Spleen (tissue), 11 donors: ENCODE data around the gene BNC2. TPM values are rescaled to one million over a fixed set of nuclear protein-coding genes. Genes with fewer than 3 reads are reported as not detected.

Source experiments
- DNase-seq: peaks from one replicate; pipeline ENCODE4 v3.0.0-alpha.2; 2020
- H3K27ac ChIP-seq, 8 donors: fragments of 200-600 bp; sonication (generic) in 7 of 8; 1 replicate in 4 of 8; 2 replicates in 4 of 8; pipeline versions ENCODE4 v1.5.0 to v1.8.0; 2016 to 2021; ENCODE audit warnings: inconsistent platforms in 4 of 8, mild to moderate bottlenecking in 4 of 8, moderate library complexity in 1 of 8
- H3K27me3 ChIP-seq, 7 donors: fragments of 200-600 bp; sonication (generic) in 6 of 7; replicated peaks in 1 of 7; 1 replicate in 4 of 7; 2 replicates in 3 of 7; pipeline versions ENCODE4 v1.5.0 to v1.8.0; 2016 to 2021; ENCODE audit warnings: inconsistent platforms in 3 of 7, mild to moderate bottlenecking in 1 of 7
- H3K36me3 ChIP-seq, 6 donors: fragments of 200-600 bp; sonication (generic) in 5 of 6; 1 replicate in 4 of 6; 2 replicates in 2 of 6; pipeline versions ENCODE4 v1.5.0 to v1.8.0; 2016 to 2021; ENCODE audit warnings: inconsistent platforms in 2 of 6
- H3K4me1 ChIP-seq, 6 donors: fragments of 200-600 bp; sonication (generic) in 5 of 6; 1 replicate in 3 of 6; 2 replicates in 3 of 6; pipeline versions ENCODE4 v1.5.0 to v1.8.0; 2016 to 2021; ENCODE audit warnings: inconsistent platforms in 3 of 6
- H3K4me3 ChIP-seq, 8 donors: fragments of 200-600 bp; sonication (generic) in 7 of 8; 1 replicate in 4 of 8; 2 replicates in 4 of 8; pipeline versions ENCODE4 v1.5.0 to v1.8.0; 2016 to 2021; ENCODE audit warnings: inconsistent platforms in 4 of 8, mild to moderate bottlenecking in 4 of 8, moderate library complexity in 2 of 8
- H3K9me3 ChIP-seq, 8 donors: fragments of 200-600 bp; sonication (generic) in 7 of 8; 1 replicate in 4 of 8; 2 replicates in 4 of 8; pipeline versions ENCODE4 v1.5.0 to v1.8.0; 2016 to 2021; ENCODE audit warnings: inconsistent platforms in 4 of 8
- POLR2A ChIP-seq, 3 donors: fragments of 450-650 bp; IDR thresholded peaks; one replicate each; pipeline ENCODE4 v1.5.1; 2017; ENCODE audit warnings: antibody characterized with exemption in 3 of 3, mild to moderate bottlenecking in 1 of 3
- POLR2AphosphoS5 ChIP-seq, 3 donors: sonication (generic); formaldehyde crosslinking; IDR thresholded peaks; one replicate each; pipeline ENCODE4 v1.5.1; 2017; ENCODE audit warnings: antibody characterized with exemption in 3 of 3
- WGBS, 5 donors: extraction: QIAGEN DNeasy Blood & Tissue Kit in 3 of 5; methylation state at CpG; one replicate each; pipeline versions ENCODE4 v1.1.5 to v1.1.7; 2013 to 2018; 5-methylcytosine and 5-hydroxymethylcytosine counted together
- intact Hi-C: fragments of 100-400 bp; cut with DNase I; formaldehyde crosslinking; loops from one replicate; pipeline ENCODE4 v1.15.0; 2023; ENCODE audit warnings: low total_unique reads
- polyA plus RNA-seq, 3 donors: library from polyadenylated mRNA; stranded (reverse); fragments of 200-250 nt; gene quantifications; one replicate each; pipeline ENCODE4 v1.2.1, GENCODE V29; 2013
- total RNA-seq, 7 donors: library from RNA; depleted of rRNA in 3 of 7; stranded (reverse); fragments of >200 nt in 3 of 7; fragmentation: NEBNext Ultra II Directional in 4 of 7; extraction: Animal tissue kit (Norgen Biotek cat#: 25700) in 4 of 7; gene quantifications; one replicate each; pipeline versions ENCODE4 v1.1.0 to v1.2.1, GENCODE V29; 2016 to 2021
- TF ChIP-seq, protein P1 (sequence below), 11 experiments: fragments of 200-600 bp in 7 of 11; fragments of 450-650 bp in 4 of 11; sonication (generic) in 4 of 11; IDR thresholded peaks in 8 of 11; conservative IDR thresholded peaks in 3 of 11; 1 replicate in 7 of 11; 2 replicates in 4 of 11; pipeline versions ENCODE4 v1.4.0 to v1.8.0; 2016 to 2021; ENCODE audit warnings: antibody characterized with exemption in 11 of 11, inconsistent platforms in 4 of 11, mild to moderate bottlenecking in 1 of 11
- donor health status: healthy with polysubstance abuse.
- donor health status: DM: no; HTN: no; CAD: no; lungs with moderate emphysema.
- donor health status: DM: no; HTN: no; CAD: no.
- donor health status: Bipolar disorder and iron deficiency.
- donor health status: healthy.
- donor health status: DM: no; HTN: no; CAD: no.
- donor health status: DM: yes; HTN: yes; CAD: no.

The BNC2 gene
- total and polyA plus RNA-seq, 10 donors: 0.07 to 4.3 (median 1.3) TPM

DNA sequence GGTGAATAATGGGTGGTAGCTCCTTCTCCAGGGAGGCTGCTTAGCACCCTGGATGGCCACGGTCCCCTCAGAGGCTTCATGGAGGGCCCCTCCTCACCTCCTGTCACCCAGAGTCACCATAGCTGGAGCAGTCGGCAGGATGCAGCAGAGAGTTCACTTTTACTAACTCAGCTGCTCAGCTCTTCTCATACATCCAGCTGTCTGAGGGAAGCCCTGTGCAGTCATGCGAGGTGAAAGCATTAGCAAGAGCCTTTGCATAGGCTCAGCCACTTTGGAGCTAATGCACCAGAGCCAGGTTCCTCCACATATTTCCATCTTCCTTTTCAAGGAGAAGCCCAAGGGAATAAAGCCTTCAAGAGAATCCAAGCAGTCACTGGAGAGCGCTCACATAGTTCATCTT lies 499.2 kb downstream of the BNC2 start:
- Histone ChIP-seq H3K36me3 (no peaks in the 10 kb centered on the region), H3K9me3 (no peaks in the 10 kb centered on the region), H3K27me3 (peaks cover 0 to 3% (median 0%) of the 10 kb centered on the region in 7 donors), H3K4me1 (no peaks in the 10 kb centered on the region), H3K4me3 (no peak overlapping the region), H3K27ac (no peak overlapping the region)
- WGBS, 5 donors: 61 to 86% (median 85%) methylated on average over 4 of the region's 4 CpGs
- intact Hi-C loops: no loop called here
- TF ChIP-seq, protein P1, sequence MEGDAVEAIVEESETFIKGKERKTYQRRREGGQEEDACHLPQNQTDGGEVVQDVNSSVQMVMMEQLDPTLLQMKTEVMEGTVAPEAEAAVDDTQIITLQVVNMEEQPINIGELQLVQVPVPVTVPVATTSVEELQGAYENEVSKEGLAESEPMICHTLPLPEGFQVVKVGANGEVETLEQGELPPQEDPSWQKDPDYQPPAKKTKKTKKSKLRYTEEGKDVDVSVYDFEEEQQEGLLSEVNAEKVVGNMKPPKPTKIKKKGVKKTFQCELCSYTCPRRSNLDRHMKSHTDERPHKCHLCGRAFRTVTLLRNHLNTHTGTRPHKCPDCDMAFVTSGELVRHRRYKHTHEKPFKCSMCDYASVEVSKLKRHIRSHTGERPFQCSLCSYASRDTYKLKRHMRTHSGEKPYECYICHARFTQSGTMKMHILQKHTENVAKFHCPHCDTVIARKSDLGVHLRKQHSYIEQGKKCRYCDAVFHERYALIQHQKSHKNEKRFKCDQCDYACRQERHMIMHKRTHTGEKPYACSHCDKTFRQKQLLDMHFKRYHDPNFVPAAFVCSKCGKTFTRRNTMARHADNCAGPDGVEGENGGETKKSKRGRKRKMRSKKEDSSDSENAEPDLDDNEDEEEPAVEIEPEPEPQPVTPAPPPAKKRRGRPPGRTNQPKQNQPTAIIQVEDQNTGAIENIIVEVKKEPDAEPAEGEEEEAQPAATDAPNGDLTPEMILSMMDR (IDR thresholded peaks at IDR 0.05 in 8 of 11, conservative IDR thresholded peaks at IDR 0.05 in 3 of 11): no peak
- no peak for TF ChIP-seq POLR2AphosphoS5 (IDR thresholded peaks at IDR 0.05)
- no peak for TF ChIP-seq POLR2A (IDR thresholded peaks at IDR 0.05)
- DNase-seq: no peak

DNA sequence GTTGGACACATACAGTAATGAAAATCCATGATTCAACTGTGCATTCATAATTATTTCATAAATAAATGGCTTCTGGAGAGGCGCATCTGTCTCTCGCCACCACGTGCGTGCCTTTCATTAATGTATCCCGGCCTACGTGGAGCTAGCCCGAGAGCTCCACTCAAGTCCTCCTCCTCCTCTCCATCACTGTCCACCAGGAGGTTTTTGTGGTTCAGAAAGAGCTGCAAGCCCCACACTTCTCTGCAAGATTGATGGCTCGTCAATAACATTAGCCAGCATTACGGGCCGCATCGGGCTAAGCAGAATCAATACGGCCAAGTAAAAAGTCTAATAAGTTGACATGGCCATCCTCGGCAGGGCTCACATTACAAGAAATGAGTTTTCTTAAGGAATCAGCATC lies 499.8 kb downstream of the BNC2 start:
- H3K4me1 ChIP-seq: no peaks in the 10 kb centered on the region
- H3K36me3 ChIP-seq: no peaks in the 10 kb centered on the region
- no peaks in the 10 kb centered on the region for H3K9me3 ChIP-seq
- intact Hi-C loops: no loop called here
- no peak for DNase-seq
- no peak overlapping the region for H3K27ac ChIP-seq
- no peak for TF ChIP-seq POLR2AphosphoS5 (IDR thresholded peaks at IDR 0.05)
- no peak for TF ChIP-seq POLR2A (IDR thresholded peaks at IDR 0.05)
- TF ChIP-seq, protein P1 (IDR thresholded peaks at IDR 0.05 in 8 of 11, conservative IDR thresholded peaks at IDR 0.05 in 3 of 11): no peak
- H3K27me3 ChIP-seq: peaks cover 0 to 3% (median 0%) of the 10 kb centered on the region in 7 donors
- H3K4me3 ChIP-seq: no peak overlapping the region
- WGBS, 5 donors: 91 to 97% (median 96%) methylated on average over 13 of the region's 13 CpGs

DNA sequence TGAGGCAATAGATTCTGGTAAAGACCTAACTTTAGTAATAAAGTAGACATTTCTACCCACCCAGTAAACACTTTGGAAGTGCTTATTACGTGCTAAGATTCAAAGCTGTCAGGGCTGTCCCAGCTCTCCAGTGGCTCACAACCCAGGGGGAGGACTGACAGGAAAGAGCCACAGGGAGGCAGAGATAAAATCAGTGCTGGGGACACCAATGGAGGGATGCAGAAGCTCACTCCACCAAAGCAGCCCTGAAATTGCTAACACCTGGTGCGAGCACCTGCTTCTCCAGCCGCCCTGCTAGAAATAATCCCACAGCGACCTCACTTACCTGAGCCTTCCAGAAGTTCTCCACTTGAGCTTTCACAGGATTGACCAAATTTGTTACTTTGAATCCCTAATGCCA lies 501.0 kb downstream of the BNC2 start:
- TF ChIP-seq POLR2A (IDR thresholded peaks at IDR 0.05) (no peak), POLR2AphosphoS5 (IDR thresholded peaks at IDR 0.05) (no peak)
- TF ChIP-seq, protein P1 (IDR thresholded peaks at IDR 0.05 in 8 of 11, conservative IDR thresholded peaks at IDR 0.05 in 3 of 11): no peak
- intact Hi-C loops: no loop called here
- H3K27ac ChIP-seq: no peak overlapping the region
- H3K4me3 ChIP-seq: no peak overlapping the region
- 87 to 97% (median 88%) methylated on average over 4 of the region's 4 CpGs for WGBS, 5 donors
- no peaks in the 10 kb centered on the region for H3K36me3 ChIP-seq
- peaks cover 0 to 5% (median 0%) of the 10 kb centered on the region in 8 donors for H3K9me3 ChIP-seq
- no peak for DNase-seq
- peaks cover 0 to 3% (median 0%) of the 10 kb centered on the region in 7 donors for H3K27me3 ChIP-seq
- peaks cover 0 to 5% (median 0%) of the 10 kb centered on the region in 6 donors for H3K4me1 ChIP-seq

DNA sequence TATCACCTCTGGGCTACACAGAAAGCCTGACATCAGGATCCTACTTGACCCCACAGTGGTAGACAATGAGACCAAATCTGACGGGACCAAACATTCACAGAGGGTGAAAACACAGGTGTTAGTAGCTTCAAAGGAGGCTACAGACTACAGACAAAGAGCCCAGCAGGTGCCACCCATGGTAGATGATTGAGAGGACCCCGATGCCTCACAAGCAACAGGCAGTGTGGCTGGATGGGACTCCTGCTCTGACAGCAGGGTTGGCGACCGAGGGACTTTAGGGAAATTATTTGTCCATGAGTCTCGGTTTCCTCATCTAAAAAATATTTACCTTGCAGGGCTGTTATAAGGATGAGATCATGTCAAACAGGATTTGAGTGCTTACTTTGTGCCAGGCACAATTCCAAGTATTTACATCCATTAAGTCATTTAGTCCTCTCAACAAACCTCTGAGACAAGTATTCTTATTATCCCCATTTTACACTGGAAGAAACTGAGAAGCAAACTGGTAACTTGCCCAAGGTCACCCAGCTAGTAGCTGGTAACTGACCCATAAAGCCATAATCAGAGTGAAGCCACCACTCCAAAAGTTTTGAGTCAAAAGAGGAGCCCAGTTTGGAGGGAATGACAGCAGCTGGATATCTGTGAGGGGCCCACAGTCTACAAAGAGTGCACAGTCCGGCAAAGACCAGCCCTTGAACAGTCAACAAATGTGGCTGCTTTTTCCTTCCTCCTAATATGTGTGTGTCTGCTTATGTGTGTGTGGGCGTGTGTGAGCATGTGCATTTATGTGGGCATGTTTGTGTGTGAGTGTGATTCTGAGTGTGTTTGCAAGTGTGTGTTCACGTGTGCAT lies 502.0 kb downstream of the BNC2 start:
- intact Hi-C loops: no loop called here
- Histone ChIP-seq H3K4me1 (peaks cover 0 to 13% (median 0%) of the 10 kb centered on the region in 6 donors), H3K36me3 (no peaks in the 10 kb centered on the region), H3K27me3 (peaks cover 0 to 3% (median 0%) of the 10 kb centered on the region in 7 donors), H3K27ac (no peak overlapping the region), H3K9me3 (peaks cover 0 to 5% (median 0%) of the 10 kb centered on the region in 8 donors), H3K4me3 (no peak overlapping the region)
- TF ChIP-seq POLR2A (IDR thresholded peaks at IDR 0.05) (no peak), POLR2AphosphoS5 (IDR thresholded peaks at IDR 0.05) (no peak)
- TF ChIP-seq, protein P1 (IDR thresholded peaks at IDR 0.05 in 8 of 11, conservative IDR thresholded peaks at IDR 0.05 in 3 of 11): no peak
- 78 to 85% (median 79%) methylated on average over 8 of the region's 8 CpGs for WGBS, 5 donors
- DNase-seq: no peak
